Measurements from ENCODE around the gene ACVR2A.

- TF ChIP-seq ZNF274 (IDR thresholded peaks at IDR 0.05; ENCODE audit: low read depth, low read length) (no peak), SUZ12 (IDR thresholded peaks at IDR 0.05; ENCODE audit: extremely low read depth, insufficient read depth, insufficient read length) (no peak), YY1 (IDR thresholded peaks at IDR 0.05; ENCODE audit: insufficient read depth, insufficient read length) (no peak)
Observed at GRCh38 chr2:147850838-147851237, 6.0 kb downstream of the ACVR2A start.
